B cell (primary cell): ENCODE results near the gene TMTC4. TPM values are rescaled to one million over a fixed set of nuclear protein-coding genes. Genes with fewer than 3 reads are reported as not detected.

Experiments
- ATAC-seq: fragments of 200-7000 bp; cut with Tn5 transposase; one replicate; pipeline ENCODE4 v1.10.0; 2021; ENCODE audit warnings: low read depth, mild to moderate bottlenecking, moderate number of reproducible peaks, moderate library complexity
- CTCF ChIA-PET: fragments of 350-600 bp; sonication (Branson Sonifier 250); formaldehyde crosslinking; loops from one replicate; lab custom pipeline; 2021; ENCODE audit warnings: antibody characterized with exemption, inconsistent platforms; lab: Charles Lee
- POLR2A ChIA-PET: fragments of 350-600 bp; sonication (Branson Sonifier 250); formaldehyde crosslinking; loops from one replicate; lab custom pipeline; 2021; ENCODE audit warnings: antibody characterized with exemption; lab: Charles Lee
- DNase-seq: peaks from one replicate; pipeline ENCODE4 v3.0.0; 2013
- H2AFZ ChIP-seq: 2 replicates; pipeline ENCODE4 v1.6.1; 2012; ENCODE audit warnings: mild to moderate bottlenecking, low read depth, low read length; ENCODE audit not compliant: insufficient read depth, poor library complexity, severe bottlenecking
- H3K27ac ChIP-seq, 2 donors: 1 replicate in 1 of 2; 2 replicates in 1 of 2; pipeline ENCODE4 v1.5.1; 2012 to 2013; ENCODE audit warnings: low read length in 2 of 2, mild to moderate bottlenecking in 2 of 2, moderate library complexity in 1 of 2
- H3K27me3 ChIP-seq, 4 experiments: fragments of 200-600 bp in 1 of 4; sonication (generic) in 1 of 4; replicated peaks in 1 of 4; 1 replicate in 2 of 4; 2 replicates in 2 of 4; pipeline versions ENCODE4 v1.6.1 to v1.7.0; 2013 to 2016; ENCODE audit warnings: low read length in 3 of 4, mild to moderate bottlenecking in 2 of 4, mixed read lengths in 1 of 4, moderate library complexity in 1 of 4; ENCODE audit not compliant: insufficient read depth in 4 of 4, control insufficient read depth in 3 of 4; ENCODE audit errors: control extremely low read depth in 1 of 4
- H3K36me3 ChIP-seq, 2 experiments: replicated peaks in 1 of 2; 1 replicate in 1 of 2; 2 replicates in 1 of 2; pipeline versions ENCODE4 v1.6.1 to v1.7.1; 2013; ENCODE audit warnings: low read length in 1 of 2; ENCODE audit not compliant: insufficient read depth in 2 of 2, control insufficient read depth in 1 of 2; ENCODE audit errors: control extremely low read depth in 1 of 2, extremely low read depth in 1 of 2
- H3K4me1 ChIP-seq, 2 donors: fragments of 200-600 bp in 1 of 2; sonication (generic) in 1 of 2; 1 replicate in 1 of 2; 2 replicates in 1 of 2; pipeline versions ENCODE4 v1.5.1 to v1.6.1; 2013 to 2017; ENCODE audit warnings: low read length in 2 of 2; ENCODE audit not compliant: control insufficient read depth in 2 of 2, insufficient read depth in 2 of 2
- H3K4me2 ChIP-seq: replicated peaks from 2 replicates; pipeline ENCODE3; 2012; ENCODE audit warnings: mild to moderate bottlenecking, low read depth, low read length; ENCODE audit not compliant: poor library complexity, severe bottlenecking
- H3K4me3 ChIP-seq, 5 experiments: fragments of 200-600 bp in 1 of 5; sonication (generic) in 1 of 5; 1 replicate in 3 of 5; 2 replicates in 2 of 5; pipeline versions ENCODE4 v1.5.1 to v1.7.0; 2011 to 2016; ENCODE audit warnings: low read length in 4 of 5, mild to moderate bottlenecking in 4 of 5, low read depth in 2 of 5, control low read depth in 1 of 5, moderate library complexity in 1 of 5; ENCODE audit not compliant: insufficient read depth in 1 of 5; ENCODE audit errors: control extremely low read depth in 1 of 5, extremely low read depth in 1 of 5
- H3K79me2 ChIP-seq: fragments of 200-600 bp; sonication (generic); one replicate; pipeline ENCODE4 v1.6.0; 2016; ENCODE audit warnings: low read length; ENCODE audit not compliant: control insufficient read depth, insufficient read depth
- H3K9ac ChIP-seq: fragments of 200-600 bp; sonication (generic); 2 replicates; pipeline ENCODE4 v1.6.1; 2017; ENCODE audit warnings: mild to moderate bottlenecking, low read length, moderate library complexity
- H3K9me3 ChIP-seq, 3 donors: one replicate each; pipeline versions ENCODE4 v1.6.1 to v1.7.1; 2013; ENCODE audit warnings: low read length in 2 of 3; ENCODE audit not compliant: control insufficient read depth in 2 of 3, insufficient read depth in 1 of 3; ENCODE audit errors: control extremely low read depth in 1 of 3
- H4K20me1 ChIP-seq: 2 replicates; pipeline ENCODE4 v1.6.0; 2012; ENCODE audit warnings: mild to moderate bottlenecking, low read length; ENCODE audit not compliant: insufficient read depth, control insufficient read depth, poor library complexity, severe bottlenecking
- H3K27ac Mint-ChIP-seq: one replicate; pipeline ENCODE4 v1.8.0; 2021; ENCODE audit warnings: mixed read lengths
- H3K27me3 Mint-ChIP-seq: one replicate; pipeline ENCODE4 v1.8.0; 2021; ENCODE audit warnings: mixed read lengths
- H3K4me1 Mint-ChIP-seq: one replicate; pipeline ENCODE4 v1.8.0; 2021; ENCODE audit warnings: mixed read lengths
- H3K4me3 Mint-ChIP-seq: one replicate; pipeline ENCODE4 v1.8.0; 2021; ENCODE audit warnings: mixed read lengths
- H3K9me3 Mint-ChIP-seq: one replicate; pipeline ENCODE4 v1.8.0; 2022; ENCODE audit warnings: mixed read lengths; ENCODE audit not compliant: insufficient read depth
- CTCF ChIP-seq: fragments of 200-600 bp; IDR thresholded peaks from one replicate; pipeline ENCODE4 v1.8.0; 2022; ENCODE audit warnings: antibody characterized with exemption, mild to moderate bottlenecking
- EZH2 ChIP-seq: IDR thresholded peaks from 2 replicates; pipeline ENCODE4 v1.6.1; 2012; ENCODE audit warnings: borderline replicate concordance, low read depth, mild to moderate bottlenecking, moderate library complexity, low read length; ENCODE audit not compliant: insufficient read depth, poor library complexity, severe bottlenecking
- WGBS: methylation state at CpG from one replicate; pipeline ENCODE4 v1.1.5; 2013; ENCODE audit warnings: missing lambda C conversion rate; ENCODE audit not compliant: insufficient coverage; 5-methylcytosine and 5-hydroxymethylcytosine counted together
- intact Hi-C: fragments of 100-400 bp; cut with micrococcal nuclease; formaldehyde crosslinking; loops from one replicate; pipeline ENCODE4 v1.10.0; 2022
- polyA plus RNA-seq: library from polyadenylated mRNA; depleted of rRNA; stranded (reverse); fragments of >200 nt; gene quantifications from 2 replicates; pipeline ENCODE4 v1.2.3, GENCODE V29; 2012
- total RNA-seq, 2 donors: library from RNA; stranded (reverse); fragments of 120-200 nt in 1 of 2; gene quantifications; 1 replicate in 1 of 2; 2 replicates in 1 of 2; pipeline versions ENCODE4 v1.2.3 to v1.2.4, GENCODE V29; 2013 to 2022

The TMTC4 gene
- total and polyA plus RNA-seq, 2 donors (not counting 1 experiment from before 2014, with no cell fraction given), result 7.9 to 17.8 TPM

- no peak for ATAC-seq
- Mint-ChIP-seq H3K4me3 (no peak overlapping the region), H3K27me3 (no peaks in the 10 kb centered on the region), H3K9me3 (no peaks in the 10 kb centered on the region), H3K27ac (no peak overlapping the region), H3K4me1 (no peaks in the 10 kb centered on the region)
- no peaks in the 10 kb centered on the region for H3K9me3 ChIP-seq
- no peak overlapping the region for H3K4me3 ChIP-seq
- DNase-seq, result no peak
- no peaks in the 10 kb centered on the region for H4K20me1 ChIP-seq
- H3K4me1 ChIP-seq, result no peaks in the 10 kb centered on the region
- ChIA-PET CTCF (no interaction called here), POLR2A (no interaction called here)
- H3K4me2 ChIP-seq, result no peak overlapping the region
- H3K27ac ChIP-seq, result no peak overlapping the region
- TF ChIP-seq EZH2 (no peak), CTCF (no peak)
- H3K79me2 ChIP-seq, result no peaks in the 10 kb centered on the region
- H3K27me3 ChIP-seq, result no peaks in the 10 kb centered on the region
- H2AFZ ChIP-seq, result no peak overlapping the region
- H3K9ac ChIP-seq, result no peak overlapping the region
- peaks cover 0 to 12% of the 10 kb centered on the region in 2 experiments for H3K36me3 ChIP-seq
- 99% methylated on average over 6 of the region's 7 CpGs for WGBS
- intact Hi-C loops, result no loop called here
Measured at GRCh38 chr13:100644371-100644770, 30.2 kb downstream of the TMTC4 start.

GRCh38 chr13:100637796-100638195 lies 36.8 kb downstream of the TMTC4 start:
- H3K9me3 ChIP-seq, result no peaks in the 10 kb centered on the region
- peaks cover 0 to 31% of the 10 kb centered on the region in 2 experiments for H3K36me3 ChIP-seq
- no peak overlapping the region for H3K9ac ChIP-seq
- H3K27ac ChIP-seq, result no peak overlapping the region
- TF ChIP-seq CTCF (no peak), EZH2 (no peak)
- no peaks in the 10 kb centered on the region for H3K4me1 ChIP-seq
- no peak overlapping the region for H2AFZ ChIP-seq
- no peaks in the 10 kb centered on the region for H3K4me1 Mint-ChIP-seq
- no peak overlapping the region for H3K27ac Mint-ChIP-seq
- no peaks in the 10 kb centered on the region for H4K20me1 ChIP-seq
- H3K27me3 Mint-ChIP-seq, result no peaks in the 10 kb centered on the region
- ATAC-seq (no peak), DNase-seq (no peak)
- H3K4me2 ChIP-seq, result no peak overlapping the region
- ChIA-PET POLR2A (no interaction called here), CTCF (interaction anchor here (0.5 kb wide), 1 partner anchor 17 kb away, joined by 3 read pairs; no protein-coding TSS in a partner anchor)
- H3K27me3 ChIP-seq, result no peaks in the 10 kb centered on the region
- H3K79me2 ChIP-seq, result no peaks in the 10 kb centered on the region
- no peak overlapping the region for H3K4me3 ChIP-seq
- intact Hi-C loops, result no loop called here
- no peaks in the 10 kb centered on the region for H3K9me3 Mint-ChIP-seq
- no peak overlapping the region for H3K4me3 Mint-ChIP-seq
- 100% methylated on average over 2 of the region's 5 CpGs for WGBS
